Esophagus muscularis mucosa (tissue), 4 donors: Measurements from ENCODE around the gene RBM28. TPM values are rescaled to one million over a fixed set of nuclear protein-coding genes. Genes with fewer than 3 reads are reported as not detected.

Experiments used
- DNase-seq: peaks from one replicate; pipeline ENCODE4 v3.0.0-alpha.2; 2017; ENCODE audit errors: extremely low spot score
- H3K27ac ChIP-seq, 4 donors: fragments of 200-600 bp; sonication (generic); replicated peaks in 1 of 4; 1 replicate in 3 of 4; 2 replicates in 1 of 4; pipeline ENCODE4 v1.5.1; 2016 to 2019; ENCODE audit warnings: mild to moderate bottlenecking in 1 of 4
- H3K27me3 ChIP-seq, 4 donors: fragments of 200-600 bp; sonication (generic); one replicate each; pipeline versions ENCODE4 v1.5.1 to v1.6.0; 2016 to 2019
- H3K36me3 ChIP-seq, 4 donors: fragments of 200-600 bp; sonication (generic); one replicate each; pipeline ENCODE4 v1.5.1; 2016 to 2019
- H3K4me1 ChIP-seq, 4 donors: fragments of 200-600 bp; sonication (generic); one replicate each; pipeline ENCODE4 v1.5.1; 2016 to 2019
- H3K4me3 ChIP-seq, 4 donors: fragments of 200-600 bp; sonication (generic); 1 replicate in 2 of 4; 2 replicates in 2 of 4; pipeline ENCODE4 v1.5.1; 2016 to 2019; ENCODE audit warnings: mild to moderate bottlenecking in 4 of 4, moderate library complexity in 1 of 4
- H3K9me3 ChIP-seq, 4 donors: fragments of 200-600 bp; sonication (generic); 1 replicate in 3 of 4; 2 replicates in 1 of 4; pipeline ENCODE4 v1.5.1; 2016 to 2019
- EP300 ChIP-seq: sonication (generic); formaldehyde crosslinking; IDR thresholded peaks from one replicate; pipeline ENCODE4 v1.6.1; 2017; ENCODE audit warnings: antibody characterized with exemption
- POLR2A ChIP-seq: fragments of 450-650 bp; IDR thresholded peaks from one replicate; pipeline ENCODE4 v1.6.1; 2017; ENCODE audit warnings: antibody characterized with exemption, moderate library complexity, mild to moderate bottlenecking, low read depth
- POLR2AphosphoS5 ChIP-seq, 2 donors: sonication (generic); formaldehyde crosslinking; IDR thresholded peaks; one replicate each; pipeline ENCODE4 v1.6.1; 2017; ENCODE audit warnings: antibody characterized with exemption in 2 of 2
- WGBS: methylation state at CpG from one replicate; pipeline ENCODE4 v1.1.5; 2018; 5-methylcytosine and 5-hydroxymethylcytosine counted together
- intact Hi-C: fragments of 100-400 bp; cut with DNase I; formaldehyde crosslinking; loops from one replicate; pipeline ENCODE4 v1.15.1; 2023
- total RNA-seq, 4 donors: library from RNA; depleted of rRNA; stranded (reverse); fragments of >200 nt; gene quantifications; one replicate each; pipeline versions ENCODE4 v1.1.0 to v1.2.1, GENCODE V29; 2016
- TF ChIP-seq, protein P1 (sequence below), 3 experiments: fragments of 200-600 bp in 2 of 3; fragments of 450-650 bp in 1 of 3; sonication (generic) in 2 of 3; IDR thresholded peaks; one replicate each; pipeline ENCODE4 v1.5.1; 2017 to 2019; ENCODE audit warnings: antibody characterized with exemption in 3 of 3, mild to moderate bottlenecking in 2 of 3, moderate library complexity in 1 of 3

Gene RBM28
- total RNA-seq, 4 donors from 2014 or later = 13.3 to 16.6 (median 15.0) TPM

DNA sequence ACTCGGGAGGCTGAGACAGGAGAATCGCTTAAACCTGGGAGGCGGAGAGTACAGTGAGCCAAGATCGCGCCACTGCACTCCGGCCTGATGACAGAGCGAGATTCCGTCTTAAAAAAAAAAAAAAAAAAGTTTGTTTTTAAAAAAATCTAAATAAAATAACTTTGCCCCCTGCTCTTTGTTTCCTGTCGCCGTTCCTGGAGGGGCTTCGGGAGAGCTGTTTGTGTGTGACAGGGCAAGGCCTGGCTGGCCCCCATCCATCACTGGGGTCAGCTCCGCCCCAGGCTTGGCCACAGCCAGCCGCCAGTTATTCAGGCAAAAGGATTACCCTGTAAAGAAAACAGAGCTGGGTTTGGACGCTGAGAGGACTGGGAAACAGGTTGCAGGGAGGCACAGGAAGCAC, 86.2 kb downstream of the RBM28 start:
- Histone ChIP-seq H3K36me3 (no peaks in the 10 kb centered on the region), H3K4me1 (peaks cover 0 to 6% (median 6%) of the 10 kb centered on the region in 4 donors), H3K4me3 (no peak overlapping the region), H3K9me3 (no peaks in the 10 kb centered on the region), H3K27me3 (no peaks in the 10 kb centered on the region), H3K27ac (no peak overlapping the region)
- TF ChIP-seq POLR2A (no peak), EP300 (no peak), POLR2AphosphoS5 (IDR thresholded peaks at IDR 0.05) (no peak)
- TF ChIP-seq, protein P1, sequence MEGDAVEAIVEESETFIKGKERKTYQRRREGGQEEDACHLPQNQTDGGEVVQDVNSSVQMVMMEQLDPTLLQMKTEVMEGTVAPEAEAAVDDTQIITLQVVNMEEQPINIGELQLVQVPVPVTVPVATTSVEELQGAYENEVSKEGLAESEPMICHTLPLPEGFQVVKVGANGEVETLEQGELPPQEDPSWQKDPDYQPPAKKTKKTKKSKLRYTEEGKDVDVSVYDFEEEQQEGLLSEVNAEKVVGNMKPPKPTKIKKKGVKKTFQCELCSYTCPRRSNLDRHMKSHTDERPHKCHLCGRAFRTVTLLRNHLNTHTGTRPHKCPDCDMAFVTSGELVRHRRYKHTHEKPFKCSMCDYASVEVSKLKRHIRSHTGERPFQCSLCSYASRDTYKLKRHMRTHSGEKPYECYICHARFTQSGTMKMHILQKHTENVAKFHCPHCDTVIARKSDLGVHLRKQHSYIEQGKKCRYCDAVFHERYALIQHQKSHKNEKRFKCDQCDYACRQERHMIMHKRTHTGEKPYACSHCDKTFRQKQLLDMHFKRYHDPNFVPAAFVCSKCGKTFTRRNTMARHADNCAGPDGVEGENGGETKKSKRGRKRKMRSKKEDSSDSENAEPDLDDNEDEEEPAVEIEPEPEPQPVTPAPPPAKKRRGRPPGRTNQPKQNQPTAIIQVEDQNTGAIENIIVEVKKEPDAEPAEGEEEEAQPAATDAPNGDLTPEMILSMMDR (IDR thresholded peaks at IDR 0.05) = no peak
- WGBS = 87% methylated on average over 14 of the region's 14 CpGs
- intact Hi-C loops = no loop called here
- no peak for DNase-seq

DNA sequence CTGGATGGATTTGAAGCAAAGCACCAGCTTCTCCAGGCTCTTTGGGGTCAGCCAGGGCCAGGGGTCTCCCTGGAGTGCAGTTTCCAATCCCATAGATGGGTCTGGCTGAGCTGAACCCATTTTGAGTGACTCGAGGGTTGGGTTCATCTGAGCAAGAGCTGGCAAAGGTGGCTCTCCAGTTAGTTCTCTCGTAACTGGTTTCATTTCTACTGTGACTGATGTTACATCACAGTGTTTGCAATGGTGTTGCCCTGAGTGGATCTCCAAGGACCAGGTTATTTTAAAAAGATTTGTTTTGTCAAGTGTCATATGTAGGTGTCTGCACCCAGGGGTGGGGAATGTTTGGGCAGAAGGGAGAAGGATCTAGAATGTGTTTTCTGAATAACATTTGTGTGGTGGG, 88.4 kb downstream of the RBM28 start:
- Histone ChIP-seq H3K27ac (no peak overlapping the region), H3K27me3 (peaks cover 0 to 6% (median 0%) of the 10 kb centered on the region in 4 donors), H3K36me3 (no peaks in the 10 kb centered on the region), H3K9me3 (no peaks in the 10 kb centered on the region), H3K4me3 (no peak overlapping the region), H3K4me1 (peaks cover 0 to 6% (median 6%) of the 10 kb centered on the region in 4 donors)
- WGBS = 84% methylated on average over 2 of the region's 2 CpGs
- no peak for DNase-seq
- TF ChIP-seq EP300 (no peak), POLR2AphosphoS5 (IDR thresholded peaks at IDR 0.05) (no peak), POLR2A (no peak)
- TF ChIP-seq, protein P1 (IDR thresholded peaks at IDR 0.05) = no peak
- intact Hi-C loops = no loop called here

DNA sequence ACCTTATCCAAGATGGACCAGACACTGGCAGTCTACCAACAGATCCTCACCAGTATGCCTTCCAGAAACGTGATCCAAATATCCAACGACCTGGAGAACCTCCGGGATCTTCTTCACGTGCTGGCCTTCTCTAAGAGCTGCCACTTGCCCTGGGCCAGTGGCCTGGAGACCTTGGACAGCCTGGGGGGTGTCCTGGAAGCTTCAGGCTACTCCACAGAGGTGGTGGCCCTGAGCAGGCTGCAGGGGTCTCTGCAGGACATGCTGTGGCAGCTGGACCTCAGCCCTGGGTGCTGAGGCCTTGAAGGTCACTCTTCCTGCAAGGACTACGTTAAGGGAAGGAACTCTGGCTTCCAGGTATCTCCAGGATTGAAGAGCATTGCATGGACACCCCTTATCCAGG, 89.2 kb downstream of the RBM28 start:
- intact Hi-C loops = no loop called here
- H3K27me3 ChIP-seq = peaks cover 0 to 6% (median 0%) of the 10 kb centered on the region in 4 donors
- TF ChIP-seq EP300 (no peak), POLR2AphosphoS5 (IDR thresholded peaks at IDR 0.05) (no peak), POLR2A (no peak)
- TF ChIP-seq, protein P1 (IDR thresholded peaks at IDR 0.05) = no peak
- H3K36me3 ChIP-seq = no peaks in the 10 kb centered on the region
- WGBS = 85% methylated on average over 5 of the region's 5 CpGs
- no peak overlapping the region for H3K4me3 ChIP-seq
- no peak overlapping the region for H3K27ac ChIP-seq
- no peak for DNase-seq
- H3K9me3 ChIP-seq = no peaks in the 10 kb centered on the region
- H3K4me1 ChIP-seq = peaks cover 0 to 6% (median 5%) of the 10 kb centered on the region in 4 donors

DNA sequence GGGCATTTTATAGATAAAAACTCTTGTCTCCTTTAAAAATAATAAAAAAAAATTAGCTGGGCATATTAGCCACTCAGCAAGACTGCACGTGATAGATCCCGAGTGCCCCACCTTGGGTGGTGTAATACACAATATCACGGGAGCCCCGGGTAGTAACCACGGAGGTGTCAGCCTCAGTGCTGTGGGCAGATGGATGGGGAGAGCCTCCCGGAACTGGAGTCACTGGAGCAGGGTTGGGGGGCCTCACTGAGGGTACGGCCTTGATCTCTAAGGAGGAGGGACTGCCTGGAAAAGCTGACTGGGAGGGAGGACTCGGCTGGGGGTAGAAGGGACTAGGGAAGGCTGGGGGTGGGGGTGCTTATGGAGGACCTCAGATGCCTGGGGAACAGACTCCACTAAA, 90.0 kb downstream of the RBM28 start:
- no peak for DNase-seq
- Histone ChIP-seq H3K27ac (no peak overlapping the region), H3K4me3 (no peak overlapping the region), H3K27me3 (peaks cover 0 to 6% (median 0%) of the 10 kb centered on the region in 4 donors), H3K4me1 (no peaks in the 10 kb centered on the region), H3K36me3 (no peaks in the 10 kb centered on the region), H3K9me3 (no peaks in the 10 kb centered on the region)
- intact Hi-C loops = no loop called here
- TF ChIP-seq, protein P1 (IDR thresholded peaks at IDR 0.05) = no peak
- no peak for TF ChIP-seq POLR2A
- TF ChIP-seq EP300 = no peak
- no peak for TF ChIP-seq POLR2AphosphoS5 (IDR thresholded peaks at IDR 0.05)
- 95% methylated on average over 8 of the region's 8 CpGs for WGBS

DNA sequence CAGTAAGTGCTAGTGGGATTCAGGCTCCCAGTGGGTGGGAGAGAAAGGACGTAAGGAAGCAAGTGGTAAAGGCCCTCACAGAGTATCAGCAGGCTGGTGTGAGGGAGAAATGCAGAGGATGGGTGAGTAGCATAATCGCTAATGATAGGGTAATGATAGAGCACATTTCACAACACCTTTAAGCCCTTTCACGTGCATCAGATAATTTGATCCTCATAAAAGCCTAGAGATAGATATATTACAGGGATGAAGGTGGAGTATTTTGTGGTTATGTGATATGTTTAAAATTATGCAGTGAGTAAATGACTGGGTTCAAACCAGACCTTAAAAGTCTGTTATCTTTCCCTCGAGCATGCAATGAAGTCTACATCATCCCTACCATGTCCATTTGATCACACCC, 92.4 kb downstream of the RBM28 start:
- 70% methylated on average over 4 of the region's 4 CpGs for WGBS
- no peaks in the 10 kb centered on the region for H3K4me1 ChIP-seq

More for the DNA sequence above, 92.4 kb downstream of the RBM28 start:
- Histone ChIP-seq H3K36me3 (no peaks in the 10 kb centered on the region), H3K27ac (no peak overlapping the region), H3K4me3 (no peak overlapping the region), H3K27me3 (peaks cover 0 to 6% (median 0%) of the 10 kb centered on the region in 4 donors), H3K9me3 (no peaks in the 10 kb centered on the region)
- DNase-seq = no peak
- intact Hi-C loops = no loop called here
- TF ChIP-seq POLR2AphosphoS5 (IDR thresholded peaks at IDR 0.05) = no peak
- no peak for TF ChIP-seq EP300
- TF ChIP-seq, protein P1 (IDR thresholded peaks at IDR 0.05) = no peak
- no peak for TF ChIP-seq POLR2A
